T-helper 1 cell (primary cell): ENCODE data around the gene TAS2R60.
"Not testable (repeated sequence)": the region's sequence is repeated elsewhere in the genome, so short reads cannot be mapped to it uniquely, and the experiment has no call there.

ENCODE experiments used
- DNase-seq, 5 donors: peaks; one replicate each; pipeline ENCODE4 v3.0.0-alpha.2; 2012 to 2020

TAS2R60 gene

DNA sequence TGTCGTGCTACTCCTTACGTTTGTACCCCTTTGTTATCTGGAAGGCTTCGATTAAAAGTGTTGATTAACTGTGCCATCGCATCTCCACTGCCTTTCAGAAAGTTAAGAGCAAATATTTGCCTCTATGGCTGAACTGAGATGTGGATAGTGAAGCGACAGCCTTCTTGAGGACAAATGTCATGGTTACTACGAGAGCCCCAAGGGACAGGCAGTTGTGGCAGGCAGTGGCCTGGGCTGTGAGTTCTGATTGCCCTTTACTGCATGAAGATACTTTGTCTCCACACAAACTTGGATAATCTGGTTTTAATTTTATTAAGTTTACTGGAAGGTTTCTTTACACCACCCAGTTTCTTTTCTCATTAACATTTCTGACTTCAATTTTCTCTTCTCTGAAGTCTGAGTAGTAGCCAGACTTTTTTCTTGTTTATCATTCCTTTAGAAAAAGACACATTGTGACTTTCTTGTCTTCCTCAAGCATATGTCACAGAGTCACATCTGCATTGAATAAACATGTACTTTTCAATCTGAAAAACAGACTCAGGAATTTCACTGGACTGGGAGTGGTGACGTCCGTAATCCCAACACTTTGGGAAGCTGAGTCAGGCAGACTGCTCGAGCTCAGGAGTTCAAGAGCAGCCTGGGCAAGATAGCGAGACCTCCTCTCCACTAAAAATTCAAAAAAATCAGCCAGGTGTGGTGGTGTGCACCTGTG, 36.0 kb downstream of the TAS2R60 start:
- DNase-seq = no peak

DNA sequence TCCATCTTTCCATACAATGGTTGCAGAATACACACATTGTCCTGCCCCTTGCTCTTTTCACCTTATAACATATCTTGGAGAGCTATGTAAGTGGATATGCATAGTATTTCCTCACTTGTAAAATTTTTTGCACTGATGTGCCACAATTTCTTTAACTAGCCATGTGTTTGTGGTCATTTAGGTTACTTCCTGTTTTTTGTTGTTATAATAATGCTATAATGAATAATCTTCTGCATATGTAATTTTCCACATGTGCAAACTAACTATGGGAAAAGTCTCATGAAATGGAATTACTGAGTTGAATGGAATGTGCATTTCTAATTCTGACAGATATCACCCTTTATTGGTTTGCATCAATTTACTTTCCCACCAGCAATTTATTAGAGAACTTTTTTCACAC, 37.2 kb downstream of the TAS2R60 start:
- DNase-seq = no peak

DNA sequence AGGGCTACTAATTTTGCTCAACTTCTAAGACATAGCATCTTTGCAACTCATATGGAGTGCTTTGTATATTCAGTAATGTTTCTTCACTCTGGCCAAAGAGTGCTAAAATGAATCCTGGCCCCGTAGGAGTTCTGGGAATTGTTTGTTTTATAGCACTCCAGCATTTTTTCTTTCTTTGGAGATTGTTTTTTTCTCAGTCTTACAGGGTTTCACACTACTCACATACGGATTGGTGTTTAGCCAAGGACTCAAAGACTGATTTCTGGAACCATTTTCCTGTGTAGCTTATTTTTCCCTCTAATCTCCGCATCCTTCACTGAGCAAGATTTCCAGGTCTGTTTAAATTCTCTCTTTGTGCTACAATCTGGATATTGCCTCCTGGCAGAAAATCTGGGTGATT, 40.9 kb downstream of the TAS2R60 start:
- DNase-seq = no peak

DNA sequence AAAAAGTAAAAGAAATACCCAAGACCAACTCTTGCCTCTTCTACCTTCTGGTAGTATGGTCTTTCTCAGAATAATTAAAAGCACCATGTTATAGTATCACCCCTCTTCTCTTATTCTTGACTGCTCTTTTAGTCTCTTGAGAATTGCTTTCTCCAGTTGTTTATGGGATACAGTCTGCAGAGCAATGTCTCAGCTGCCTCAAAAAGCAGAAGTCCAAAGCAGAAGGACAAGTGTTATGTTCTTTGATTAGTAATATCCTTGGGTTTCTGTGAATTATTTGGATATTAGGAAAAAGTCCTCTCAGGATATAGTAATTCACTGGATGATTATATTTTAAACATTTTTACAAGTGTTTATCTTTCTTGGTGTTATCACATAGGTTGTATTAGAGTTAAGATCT, 41.8 kb downstream of the TAS2R60 start:
- DNase-seq = no peak

DNA sequence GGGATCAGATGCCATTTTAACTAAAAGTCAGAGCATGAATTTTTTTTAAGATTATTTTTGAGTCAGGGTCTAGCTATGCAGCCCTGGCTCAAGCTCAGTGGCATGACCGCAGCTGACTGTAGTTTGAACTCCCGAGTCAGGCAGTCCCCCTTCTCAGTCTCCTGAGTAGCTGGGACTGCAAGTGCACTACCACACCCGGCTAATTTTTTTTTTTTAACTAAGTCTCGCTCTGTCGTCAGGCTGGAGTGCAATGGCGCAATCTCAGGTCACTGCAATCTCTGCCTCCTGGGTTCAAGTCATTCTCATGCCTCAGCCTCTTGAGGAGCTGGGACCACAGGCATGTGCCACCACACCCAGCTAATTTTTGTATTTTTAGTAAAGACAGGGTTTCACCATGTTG, 42.2 kb downstream of the TAS2R60 start:
- no peak for DNase-seq

DNA sequence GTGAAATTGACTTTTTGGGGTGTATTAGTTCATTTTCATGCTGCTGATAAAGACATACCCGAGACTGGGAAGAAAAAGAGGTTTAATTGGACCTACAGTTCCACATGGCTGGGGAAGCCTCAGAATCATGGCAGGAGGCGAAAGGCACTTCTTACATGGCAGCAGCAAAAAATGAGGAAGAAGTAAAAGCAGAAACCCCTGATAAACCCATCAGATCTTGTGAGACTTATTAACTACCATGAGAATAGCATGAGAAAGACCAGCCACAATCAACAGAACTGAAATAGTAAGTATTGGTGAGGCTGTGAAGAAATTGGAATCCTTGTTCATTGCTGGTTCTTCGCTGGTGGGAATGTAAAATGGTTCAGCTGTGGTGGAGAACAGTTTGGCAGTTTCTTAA, 43.0 kb downstream of the TAS2R60 start:
- DNase-seq = not testable (repeated sequence)

DNA sequence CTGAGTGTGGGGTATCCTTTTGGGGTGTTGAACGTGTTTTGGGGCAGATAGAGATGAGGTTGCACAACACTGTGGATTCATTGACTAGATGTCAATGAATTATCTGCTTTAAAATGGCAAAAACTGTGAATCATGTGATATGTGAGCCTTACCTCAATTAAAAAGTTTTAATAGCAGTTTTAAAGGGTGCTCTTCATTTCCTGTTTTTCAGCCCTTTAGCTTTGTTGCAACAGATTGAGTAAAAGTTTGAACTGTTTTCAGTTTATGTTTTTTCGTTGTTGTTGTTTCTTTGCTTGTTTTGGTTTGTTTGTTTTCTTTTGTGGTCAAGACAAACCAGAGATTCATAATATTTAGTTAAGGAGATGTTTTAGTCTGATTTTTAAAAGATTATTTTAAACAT, 43.8 kb downstream of the TAS2R60 start:
- DNase-seq = no peak

DNA sequence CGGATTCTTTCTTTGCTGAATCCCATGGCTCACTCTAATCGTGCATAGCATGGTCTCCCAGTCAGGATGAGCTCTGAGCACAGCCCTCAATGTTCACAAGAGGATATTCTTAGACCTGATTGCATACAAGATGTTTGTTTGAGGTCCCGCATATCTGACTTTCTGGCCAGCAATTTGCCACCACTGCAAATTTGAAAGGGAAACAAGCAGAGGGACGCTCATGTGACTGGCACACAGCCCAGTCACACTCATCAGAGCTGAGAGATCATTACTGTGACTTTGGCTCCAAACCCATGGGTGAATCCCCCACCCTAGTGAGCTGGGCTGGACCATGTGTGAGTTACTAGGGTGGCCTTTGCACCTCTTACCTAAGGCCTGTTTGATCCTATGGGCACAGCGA, 44.3 kb downstream of the TAS2R60 start:
- no peak for DNase-seq

DNA sequence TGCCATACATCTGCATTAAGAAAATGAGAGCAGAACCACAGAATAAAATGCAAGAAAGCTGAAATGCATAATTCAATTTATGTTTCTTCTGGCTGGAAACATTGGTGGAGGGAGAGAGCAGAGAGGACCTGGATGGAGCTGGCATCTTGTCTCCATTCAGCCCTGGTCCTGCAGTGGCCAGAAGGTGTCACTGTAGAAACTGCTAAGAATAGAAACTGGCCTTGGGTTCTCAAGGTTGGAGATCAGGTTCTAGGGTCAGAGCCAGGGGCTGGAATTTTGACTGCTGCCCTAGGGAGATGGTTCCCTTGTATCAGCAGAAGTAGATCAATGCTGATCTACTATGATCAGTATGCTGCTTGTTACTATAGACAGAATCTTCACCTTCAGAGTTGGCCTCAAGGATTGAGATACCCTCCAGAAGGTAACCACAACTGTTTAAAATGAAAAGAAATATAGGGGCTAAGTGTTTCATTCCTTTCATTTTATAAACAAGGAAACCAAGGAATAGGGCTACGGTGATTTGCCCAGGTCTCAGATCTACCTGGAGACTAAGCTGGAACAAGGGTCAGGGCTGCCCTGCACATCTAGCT, 47.6 kb downstream of the TAS2R60 start:
- peak in 1 of 5 donors; percentile 10 for DNase-seq

DNA sequence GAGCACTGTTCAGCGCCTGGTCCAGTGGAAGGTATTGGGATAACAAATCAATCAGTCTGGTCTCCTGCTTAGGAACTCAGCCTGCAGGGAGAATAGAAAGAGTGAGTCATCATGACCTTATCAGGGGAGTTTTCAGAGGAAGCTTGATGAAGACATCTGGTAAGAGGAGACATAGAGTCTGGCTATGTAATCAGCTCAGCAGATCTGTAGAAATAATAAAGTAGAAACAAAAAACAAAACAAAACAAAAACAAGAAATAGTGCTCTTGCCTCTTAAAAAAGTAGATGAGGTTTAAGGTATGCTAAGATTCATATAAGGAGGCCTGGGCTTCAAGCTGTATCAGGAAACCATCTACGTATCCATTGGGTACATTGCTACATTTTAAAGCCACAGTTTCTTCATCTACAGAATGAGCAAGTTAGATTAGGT, 48.8 kb downstream of the TAS2R60 start:
- peak in 1 of 5 donors; percentile 4 for DNase-seq

DNA sequence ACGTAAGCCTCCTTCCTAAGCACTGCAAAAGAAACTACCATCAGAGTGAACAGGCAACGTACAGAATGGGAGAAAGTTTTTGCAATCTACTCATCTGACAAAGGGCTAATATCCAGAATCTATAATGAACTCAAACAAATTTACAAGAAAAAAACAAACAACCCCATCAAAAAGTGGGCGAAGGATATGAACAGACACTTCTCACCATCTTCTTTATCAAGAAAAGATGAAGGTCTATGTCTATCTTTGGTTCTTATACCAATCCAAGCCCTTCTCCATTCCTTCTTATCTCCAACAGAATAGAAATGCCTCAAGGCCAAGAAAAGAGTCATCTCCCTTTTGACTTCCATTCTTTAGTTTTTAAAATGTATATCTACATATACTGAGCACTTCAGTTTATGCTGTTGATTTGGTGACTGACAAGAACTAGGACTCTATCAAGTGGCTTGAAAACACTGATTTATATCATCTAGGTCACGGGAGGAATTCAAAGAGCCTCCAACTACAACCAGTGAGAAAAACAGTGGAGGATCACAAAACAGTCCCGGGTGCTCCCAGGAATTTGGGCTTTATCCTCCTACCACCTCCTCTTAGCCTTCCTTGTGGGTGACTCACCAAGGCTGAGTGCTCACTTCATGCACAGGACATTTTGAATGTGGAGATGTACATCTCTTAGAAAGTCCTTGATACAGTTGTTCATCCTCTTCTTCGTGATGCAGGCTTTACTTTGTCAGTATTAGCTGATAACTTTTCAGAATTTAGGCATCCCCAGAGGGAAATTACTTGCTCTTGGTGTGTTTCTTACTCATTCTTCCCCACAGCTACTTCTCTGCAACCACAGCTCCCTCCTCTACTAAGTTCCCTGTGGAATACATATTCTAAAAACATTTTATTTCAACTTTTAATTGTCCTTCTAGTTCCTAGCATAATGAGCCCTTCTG, 49.8 kb downstream of the TAS2R60 start:
- no peak for DNase-seq

DNA sequence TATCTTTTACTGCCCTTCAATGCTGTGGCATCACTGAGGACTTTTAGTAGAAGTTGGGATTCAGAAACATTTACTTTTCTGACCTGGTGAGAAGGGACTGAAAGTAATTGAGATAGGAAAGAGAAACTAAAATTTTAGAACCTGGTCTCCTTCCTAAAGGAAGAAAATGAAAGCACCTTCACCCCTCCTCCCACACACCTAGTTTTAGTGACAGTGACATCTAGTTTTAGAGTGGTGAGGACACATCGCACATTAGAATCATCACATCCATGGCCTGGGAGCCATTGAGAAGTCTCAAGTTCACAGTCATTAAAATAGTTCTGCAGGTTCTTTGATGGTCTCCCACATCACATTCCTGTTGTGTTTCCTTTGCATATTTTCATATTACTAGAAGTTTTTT, 50.5 kb downstream of the TAS2R60 start:
- no peak for DNase-seq
